ENCODE data around the gene FAM13B.

Gene FAM13B

GRCh38 chr5:138037907-138038633 lies 5.2 kb upstream of the FAM13B start:
- no peak overlapping the region for H3K4me3 ChIP-seq (ENCODE audit: low read depth, low read length)
- TF ChIP-seq, protein P1, sequence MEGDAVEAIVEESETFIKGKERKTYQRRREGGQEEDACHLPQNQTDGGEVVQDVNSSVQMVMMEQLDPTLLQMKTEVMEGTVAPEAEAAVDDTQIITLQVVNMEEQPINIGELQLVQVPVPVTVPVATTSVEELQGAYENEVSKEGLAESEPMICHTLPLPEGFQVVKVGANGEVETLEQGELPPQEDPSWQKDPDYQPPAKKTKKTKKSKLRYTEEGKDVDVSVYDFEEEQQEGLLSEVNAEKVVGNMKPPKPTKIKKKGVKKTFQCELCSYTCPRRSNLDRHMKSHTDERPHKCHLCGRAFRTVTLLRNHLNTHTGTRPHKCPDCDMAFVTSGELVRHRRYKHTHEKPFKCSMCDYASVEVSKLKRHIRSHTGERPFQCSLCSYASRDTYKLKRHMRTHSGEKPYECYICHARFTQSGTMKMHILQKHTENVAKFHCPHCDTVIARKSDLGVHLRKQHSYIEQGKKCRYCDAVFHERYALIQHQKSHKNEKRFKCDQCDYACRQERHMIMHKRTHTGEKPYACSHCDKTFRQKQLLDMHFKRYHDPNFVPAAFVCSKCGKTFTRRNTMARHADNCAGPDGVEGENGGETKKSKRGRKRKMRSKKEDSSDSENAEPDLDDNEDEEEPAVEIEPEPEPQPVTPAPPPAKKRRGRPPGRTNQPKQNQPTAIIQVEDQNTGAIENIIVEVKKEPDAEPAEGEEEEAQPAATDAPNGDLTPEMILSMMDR (IDR thresholded peaks at IDR 0.05; ENCODE audit: low read depth, low read length) = no peak
- TF ChIP-seq, protein P2, sequence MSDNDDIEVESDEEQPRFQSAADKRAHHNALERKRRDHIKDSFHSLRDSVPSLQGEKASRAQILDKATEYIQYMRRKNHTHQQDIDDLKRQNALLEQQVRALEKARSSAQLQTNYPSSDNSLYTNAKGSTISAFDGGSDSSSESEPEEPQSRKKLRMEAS (IDR thresholded peaks at IDR 0.05; ENCODE audit: low read depth, low read length) = no peak
- TF ChIP-seq MYC (IDR thresholded peaks at IDR 0.05; ENCODE audit: low read depth, low read length) (no peak), POLR2A (IDR thresholded peaks at IDR 0.05; ENCODE audit: extremely low read depth, insufficient read length) (no peak)
- no peak for DNase-seq (ENCODE audit: low read depth)

GRCh38 chr5:138037271-138037670 lies 4.4 kb upstream of the FAM13B start:
- TF ChIP-seq MYC (IDR thresholded peaks at IDR 0.05; ENCODE audit: low read depth, low read length) = no peak
- no peak for TF ChIP-seq POLR2A (IDR thresholded peaks at IDR 0.05; ENCODE audit: extremely low read depth, insufficient read length)
- TF ChIP-seq, protein P2 (IDR thresholded peaks at IDR 0.05; ENCODE audit: low read depth, low read length) = no peak
- TF ChIP-seq, protein P1 (IDR thresholded peaks at IDR 0.05; ENCODE audit: low read depth, low read length) = no peak
- DNase-seq (ENCODE audit: low read depth) = no peak
- H3K4me3 ChIP-seq (ENCODE audit: low read depth, low read length) = no peak overlapping the region

- H3K4me3 ChIP-seq (ENCODE audit: low read depth, low read length) = no peak overlapping the region
- DNase-seq (ENCODE audit: low read depth) = peak; percentile 90
These were observed 3.0 kb upstream of the FAM13B start for GRCh38 chr5:138035605-138036537.

DNA sequence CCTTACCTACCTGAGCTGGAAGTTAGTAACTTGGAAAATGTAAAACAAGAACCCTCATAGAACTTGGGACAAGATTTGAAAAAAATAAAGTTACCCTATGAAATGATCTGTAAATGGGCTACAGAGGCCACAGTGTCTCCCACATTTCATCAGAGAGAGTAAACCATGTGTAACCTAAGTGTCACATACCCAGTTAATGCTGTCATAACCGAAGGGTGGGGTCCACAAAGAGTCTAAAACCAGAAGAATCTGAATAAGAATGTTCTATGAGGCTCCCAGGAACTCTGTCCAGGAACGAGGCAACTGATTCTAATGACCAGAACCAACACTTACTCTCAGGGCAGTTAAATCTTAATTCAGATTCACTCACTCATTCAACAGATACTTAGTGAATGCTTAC lies 1.0 kb upstream of the FAM13B start:
- no peak for DNase-seq (ENCODE audit: low read depth)
- TF ChIP-seq POLR2A (IDR thresholded peaks at IDR 0.05; ENCODE audit: extremely low read depth, insufficient read length) = no peak
- TF ChIP-seq, protein P1 (IDR thresholded peaks at IDR 0.05; ENCODE audit: low read depth, low read length) = no peak
- no peak for TF ChIP-seq MYC (IDR thresholded peaks at IDR 0.05; ENCODE audit: low read depth, low read length)
- TF ChIP-seq, protein P2 (IDR thresholded peaks at IDR 0.05; ENCODE audit: low read depth, low read length) = no peak
- peak overlapping the region; percentile 72 for H3K4me3 ChIP-seq (ENCODE audit: low read depth, low read length)

More at GRCh38 chr5:138035605-138036537, 3.0 kb upstream of the FAM13B start:
- TF ChIP-seq, protein P2 (IDR thresholded peaks at IDR 0.05; ENCODE audit: low read depth, low read length) = 0 out of 2 replicates have a peak, but pooled peaks have one; percentile 21
- TF ChIP-seq MYC (IDR thresholded peaks at IDR 0.05; ENCODE audit: low read depth, low read length) = no peak
- TF ChIP-seq, protein P1 (IDR thresholded peaks at IDR 0.05; ENCODE audit: low read depth, low read length) = peak; percentile 79
- TF ChIP-seq POLR2A (IDR thresholded peaks at IDR 0.05; ENCODE audit: extremely low read depth, insufficient read length) = no peak

DNA sequence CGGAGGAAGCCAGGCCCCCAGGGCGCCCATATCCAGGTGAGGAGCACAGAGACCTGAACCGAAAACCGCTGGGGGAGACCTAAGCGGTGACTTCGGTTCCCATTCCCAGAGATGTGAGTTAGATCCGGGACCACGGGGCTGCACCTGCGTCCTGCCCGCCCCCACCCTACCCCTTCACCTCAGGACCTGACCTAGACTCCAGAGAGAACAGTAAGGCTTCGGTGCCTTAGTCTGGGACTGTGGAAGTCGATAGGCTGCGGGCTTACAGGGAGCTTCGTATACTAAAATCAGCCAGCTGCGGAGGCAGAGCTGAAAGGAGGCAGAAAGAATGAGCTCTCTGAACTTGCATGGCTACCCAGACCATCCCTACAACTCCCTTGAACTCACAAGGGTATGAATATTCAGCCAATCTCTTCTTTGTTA lies 518 bp upstream of the FAM13B start:
- no peak for DNase-seq (ENCODE audit: low read depth)
- TF ChIP-seq POLR2A (IDR thresholded peaks at IDR 0.05; ENCODE audit: extremely low read depth, insufficient read length) (no peak), MYC (IDR thresholded peaks at IDR 0.05; ENCODE audit: low read depth, low read length) (no peak)
- TF ChIP-seq, protein P1 (IDR thresholded peaks at IDR 0.05; ENCODE audit: low read depth, low read length) = no peak
- TF ChIP-seq, protein P2 (IDR thresholded peaks at IDR 0.05; ENCODE audit: low read depth, low read length) = no peak
- H3K4me3 ChIP-seq (ENCODE audit: low read depth, low read length) = peak overlapping the region; percentile 72

Data from NB4 (cell line).